Right renal pelvis (tissue), 4 donors: ENCODE results near the gene RASGRF1. TPM values are rescaled to one million over a fixed set of nuclear protein-coding genes. Genes with fewer than 3 reads are reported as not detected.
"Not testable (repeated sequence)": the region's sequence is repeated elsewhere in the genome, so short reads cannot be mapped to it uniquely, and the experiment has no call there.

Experiments used
- DNase-seq, 4 donors: peaks; one replicate each; pipeline ENCODE4 v3.0.0-alpha.2; 2013; ENCODE audit warnings: low read depth in 4 of 4, low spot score in 3 of 4, missing footprints in 1 of 4
- polyA plus RNA-seq, 4 donors: library from polyadenylated mRNA; unstranded; fragments of 120-200 nt; gene quantifications; one replicate each; pipeline ENCODE4 v1.2.1, GENCODE V29; 2013; ENCODE audit not compliant: insufficient read length in 4 of 4

Gene RASGRF1
- polyA plus RNA-seq, 4 donors: 0.19 to 0.44 (median 0.40) TPM

DNA sequence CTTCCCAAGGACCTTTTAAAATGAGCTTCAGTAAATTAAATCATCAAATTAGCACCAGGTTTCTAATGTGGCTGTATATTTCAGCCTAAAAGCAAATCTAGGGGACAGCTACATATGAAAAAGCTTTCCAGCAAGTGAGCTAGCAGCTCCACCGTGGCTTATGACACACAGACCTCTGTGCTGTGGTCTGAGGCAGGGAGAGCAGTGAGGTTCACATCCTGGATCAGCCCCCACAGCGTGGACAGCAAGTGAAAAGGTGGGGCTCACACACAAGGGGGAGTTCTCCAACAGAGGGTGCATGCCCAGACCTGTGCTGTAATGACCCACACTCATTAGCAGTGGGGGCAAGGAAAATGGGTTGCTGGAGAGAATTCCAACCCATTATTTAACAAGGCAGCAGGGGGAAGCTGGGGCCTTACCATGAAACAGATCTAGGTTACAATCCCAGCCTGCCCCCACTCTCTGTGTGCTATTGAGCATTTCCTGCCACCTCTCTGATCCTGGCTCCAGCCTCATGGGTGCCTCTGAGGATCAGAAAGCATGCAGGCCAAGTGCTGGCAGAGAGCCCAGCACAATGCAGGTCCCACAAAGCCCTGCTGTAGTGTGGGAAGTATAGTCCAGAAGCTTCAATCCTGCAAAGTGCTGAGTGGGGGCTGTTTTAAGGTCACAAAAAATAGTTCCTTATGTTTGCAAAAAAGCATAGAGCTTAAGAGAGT, 48.2 kb downstream of the RASGRF1 start:
- no peak for DNase-seq

DNA sequence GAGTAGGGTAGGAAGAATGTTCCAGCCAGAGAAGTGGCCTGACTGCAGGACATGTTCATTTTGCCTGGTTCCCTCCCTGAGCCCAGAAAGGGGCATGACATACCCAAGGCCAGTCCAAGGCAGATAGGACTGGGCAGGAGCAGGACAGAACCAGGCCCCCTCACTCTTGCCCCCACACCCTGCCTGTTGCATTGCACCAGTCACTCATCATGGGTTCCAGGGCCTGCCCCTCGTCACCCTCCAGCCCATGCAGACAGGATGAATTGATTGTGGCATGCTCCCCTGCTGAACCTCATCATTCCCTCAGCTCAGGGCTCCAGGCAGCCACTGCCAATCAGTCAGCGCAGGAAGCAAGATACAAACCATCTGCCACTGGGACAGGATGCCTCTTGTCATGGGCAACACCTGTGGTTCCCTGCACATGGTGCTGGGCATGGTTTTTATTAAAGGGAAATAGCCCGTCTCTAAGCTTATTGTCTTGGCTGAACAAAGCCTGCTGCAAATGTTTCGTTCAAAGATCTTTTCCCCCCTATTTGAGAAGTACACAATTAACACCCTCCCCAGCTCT, 48.9 kb downstream of the RASGRF1 start:
- no peak for DNase-seq

DNA sequence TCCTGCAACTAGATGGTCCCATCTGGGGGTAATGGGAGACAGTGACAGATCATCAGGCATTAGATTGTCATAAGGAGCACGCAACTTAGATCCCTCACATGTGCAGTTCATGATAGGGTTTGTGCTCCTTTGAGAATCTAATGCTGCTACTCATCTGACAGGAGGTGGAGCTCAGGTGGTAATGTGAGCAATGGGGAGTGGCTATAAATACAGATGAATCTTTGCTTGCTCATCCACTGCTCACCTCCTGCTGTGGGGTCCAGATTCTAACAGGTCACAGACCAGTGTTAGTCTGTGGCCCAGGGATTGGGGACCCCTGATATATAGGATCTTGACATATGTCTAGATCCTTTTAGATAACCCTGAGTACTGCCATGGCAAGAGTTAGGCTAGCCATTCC, 52.7 kb downstream of the RASGRF1 start:
- no peak for DNase-seq

DNA sequence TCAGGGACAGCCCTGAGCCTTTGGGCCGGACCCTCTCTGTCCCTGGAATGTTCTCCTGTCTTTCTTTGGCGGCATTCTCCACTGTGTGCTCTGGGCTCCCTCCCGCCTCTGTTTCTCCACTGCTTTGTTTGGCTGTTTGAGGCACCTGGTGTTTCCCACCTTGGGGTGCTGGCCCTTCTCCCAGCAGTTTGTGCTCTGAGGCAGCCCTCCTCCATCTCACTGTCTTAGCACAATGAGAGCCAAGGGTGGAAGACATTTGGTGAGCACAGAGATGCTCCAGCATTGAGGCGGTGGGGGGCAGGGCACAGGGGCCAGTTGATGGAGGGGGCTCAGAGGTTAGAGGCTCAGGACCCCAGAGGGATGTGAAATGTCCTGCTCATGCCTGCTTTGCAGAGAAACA, 54.3 kb downstream of the RASGRF1 start:
- no peak for DNase-seq

DNA sequence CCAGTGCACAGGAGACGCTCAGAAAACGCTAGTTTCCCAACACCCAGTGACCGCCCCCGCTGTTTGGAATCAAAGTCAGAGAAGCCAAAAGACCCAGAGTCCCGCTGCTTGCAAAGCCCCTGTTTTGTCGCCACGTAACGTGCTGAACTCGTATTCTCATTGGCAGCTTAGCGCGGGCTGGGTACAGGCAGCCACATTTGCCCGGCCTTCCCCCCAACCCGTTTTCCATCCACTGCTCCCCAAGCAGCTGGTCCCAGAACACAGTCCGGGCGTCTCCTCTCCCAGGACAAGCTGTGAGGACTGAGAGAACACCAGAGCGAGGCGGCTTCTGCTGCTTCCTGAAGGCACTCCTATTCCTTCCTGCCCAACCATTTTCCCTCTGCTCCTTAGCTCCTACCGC, 54.8 kb downstream of the RASGRF1 start:
- DNase-seq: no peak

DNA sequence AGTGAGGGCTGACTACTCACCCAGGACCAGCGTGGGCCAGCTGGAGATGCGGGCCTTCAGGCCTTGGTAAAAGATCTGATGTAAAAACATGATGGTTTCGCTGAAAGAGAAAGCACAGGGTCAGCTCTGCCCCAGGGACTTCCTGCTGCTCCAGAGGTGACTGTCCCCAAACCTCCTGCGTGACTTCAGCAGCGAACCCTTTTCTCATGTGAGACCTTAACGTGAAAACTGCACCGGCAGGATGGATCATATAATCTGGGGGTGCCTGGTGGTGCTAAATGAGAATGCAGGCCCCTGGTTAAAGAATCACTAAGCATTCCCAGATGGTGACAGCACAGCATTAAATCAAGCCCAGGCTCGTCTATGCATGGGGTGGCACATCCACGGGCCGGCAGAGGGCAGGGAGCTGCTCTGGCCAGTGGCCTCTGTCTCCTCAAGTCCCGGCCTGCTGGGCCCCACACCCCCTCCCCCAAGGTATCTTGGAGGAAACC, 55.4 kb downstream of the RASGRF1 start:
- DNase-seq: peak in 1 of 4 donors; percentile 16

DNA sequence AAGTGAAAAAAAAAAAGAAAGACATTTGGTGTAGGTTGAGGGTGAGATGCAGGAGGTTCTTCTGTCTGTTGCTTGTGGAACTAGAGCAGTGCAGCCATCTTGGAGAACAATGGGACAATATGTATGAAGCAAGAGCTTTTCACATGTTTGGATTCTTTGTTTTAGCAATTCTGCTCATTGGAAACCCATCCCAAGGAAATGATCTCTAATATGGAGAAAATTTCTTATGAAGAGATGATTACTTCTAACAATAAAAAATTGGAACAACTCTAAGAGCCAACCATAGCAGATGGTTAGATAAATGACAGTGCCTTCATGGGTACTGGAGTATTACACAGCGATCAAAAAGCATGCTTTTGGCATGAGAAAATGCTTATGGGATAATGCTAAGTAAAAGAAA, 56.3 kb downstream of the RASGRF1 start:
- DNase-seq: no peak

DNA sequence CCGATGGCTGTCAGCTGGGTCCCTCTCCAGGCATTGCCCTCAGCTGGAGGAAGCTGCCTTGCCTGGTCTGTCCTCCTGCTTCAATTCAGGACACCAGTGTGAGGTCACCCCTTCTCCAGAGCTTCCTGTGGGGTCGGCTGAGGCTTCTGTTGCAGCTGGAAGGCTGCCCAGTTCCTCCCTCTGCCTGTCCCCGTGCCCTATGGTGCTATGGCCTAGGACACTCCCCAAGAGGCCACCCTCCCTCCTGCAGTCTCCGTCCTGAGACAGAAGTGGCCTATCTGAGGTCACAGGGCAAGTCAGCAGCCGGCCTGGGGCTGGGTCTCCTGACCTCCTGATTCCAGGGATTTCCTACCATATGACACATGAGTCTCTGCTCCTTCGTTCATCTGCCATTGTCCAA, 57.9 kb downstream of the RASGRF1 start:
- DNase-seq: no peak

DNA sequence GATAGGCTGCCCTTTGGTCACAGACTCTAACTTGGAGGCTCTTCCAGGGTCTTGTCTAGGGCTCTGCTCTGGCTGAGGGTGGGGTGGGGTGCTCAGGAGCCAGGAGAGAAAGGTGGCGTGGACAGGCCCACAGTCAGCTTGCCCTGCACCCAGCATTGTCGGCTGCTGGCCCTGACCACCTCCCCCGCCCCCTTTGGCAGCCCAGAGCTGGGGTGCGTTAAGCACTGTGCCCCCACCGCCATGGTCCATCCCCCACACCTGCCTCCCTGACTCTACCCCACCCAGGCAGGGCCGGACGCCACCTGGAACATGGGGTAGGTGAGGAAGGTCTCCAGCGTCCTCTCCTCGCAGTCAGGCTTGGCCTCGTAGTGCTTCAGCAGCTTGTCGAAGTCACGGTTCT, 58.8 kb downstream of the RASGRF1 start:
- no peak for DNase-seq

DNA sequence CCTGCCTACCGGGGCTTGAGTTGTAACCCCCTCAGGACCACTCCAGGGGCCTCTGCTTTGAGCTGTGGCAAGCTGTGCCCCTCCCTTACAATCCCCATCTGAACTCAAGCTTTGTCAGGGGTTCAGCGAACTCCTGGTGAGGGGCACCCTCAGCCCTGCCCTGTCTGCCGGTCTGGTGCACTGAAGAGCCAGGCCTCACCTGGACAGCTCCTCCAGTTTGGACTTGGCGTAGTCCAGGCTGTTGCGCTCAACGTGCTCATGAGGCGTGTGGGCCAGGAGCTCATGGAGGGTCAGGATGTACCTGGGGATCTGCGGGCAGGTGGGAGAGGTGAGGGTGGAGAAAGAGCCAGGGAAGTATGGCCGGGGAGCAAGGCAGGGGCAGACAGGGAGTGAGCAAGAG, 59.4 kb downstream of the RASGRF1 start:
- no peak for DNase-seq

DNA sequence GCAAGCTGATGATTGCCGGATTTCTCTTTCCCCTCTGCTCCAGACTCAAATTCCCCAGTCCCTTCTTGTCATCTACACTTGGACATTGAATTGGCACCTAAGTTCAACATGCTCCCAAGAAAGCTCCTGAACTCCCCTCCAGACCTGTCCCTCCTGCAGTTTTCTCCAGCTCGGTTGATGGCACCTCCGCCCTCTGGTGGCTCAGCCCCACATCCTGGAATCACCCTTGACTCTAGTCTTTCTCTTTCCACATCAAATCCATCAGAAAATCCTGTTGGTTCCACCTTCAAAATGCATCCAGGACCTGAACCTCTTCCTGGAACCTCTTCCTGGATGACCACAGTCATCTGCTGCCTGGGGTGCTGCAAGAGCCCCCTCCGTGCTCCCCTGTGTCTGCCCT, 60.1 kb downstream of the RASGRF1 start:
- DNase-seq: no peak

DNA sequence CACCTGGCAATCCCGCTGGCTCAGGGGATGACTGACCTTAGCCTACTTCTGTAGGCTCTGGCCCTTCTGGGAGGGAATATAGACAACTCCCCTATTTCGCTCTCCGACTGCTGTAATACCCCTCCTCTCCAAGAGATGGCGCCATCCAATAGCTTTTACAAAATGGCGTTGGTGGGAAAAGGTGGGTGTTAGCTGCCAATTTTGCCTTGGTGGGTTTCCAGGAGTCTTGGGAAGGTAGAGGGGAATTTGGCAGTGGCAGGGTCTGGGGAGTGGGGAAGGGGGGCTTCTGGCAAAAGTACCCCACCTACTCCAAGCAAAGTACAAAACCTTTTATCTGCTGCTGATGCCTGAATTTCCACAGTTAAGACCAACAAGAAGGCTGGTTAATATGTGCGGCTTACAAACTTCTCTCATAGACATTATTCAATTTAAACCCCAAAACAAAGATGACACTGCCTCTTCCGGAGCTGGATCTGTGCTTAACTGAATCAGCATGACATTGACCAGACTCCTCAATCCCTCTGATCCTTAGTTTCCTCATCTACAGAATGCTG, 62.1 kb downstream of the RASGRF1 start:
- no peak for DNase-seq

DNA sequence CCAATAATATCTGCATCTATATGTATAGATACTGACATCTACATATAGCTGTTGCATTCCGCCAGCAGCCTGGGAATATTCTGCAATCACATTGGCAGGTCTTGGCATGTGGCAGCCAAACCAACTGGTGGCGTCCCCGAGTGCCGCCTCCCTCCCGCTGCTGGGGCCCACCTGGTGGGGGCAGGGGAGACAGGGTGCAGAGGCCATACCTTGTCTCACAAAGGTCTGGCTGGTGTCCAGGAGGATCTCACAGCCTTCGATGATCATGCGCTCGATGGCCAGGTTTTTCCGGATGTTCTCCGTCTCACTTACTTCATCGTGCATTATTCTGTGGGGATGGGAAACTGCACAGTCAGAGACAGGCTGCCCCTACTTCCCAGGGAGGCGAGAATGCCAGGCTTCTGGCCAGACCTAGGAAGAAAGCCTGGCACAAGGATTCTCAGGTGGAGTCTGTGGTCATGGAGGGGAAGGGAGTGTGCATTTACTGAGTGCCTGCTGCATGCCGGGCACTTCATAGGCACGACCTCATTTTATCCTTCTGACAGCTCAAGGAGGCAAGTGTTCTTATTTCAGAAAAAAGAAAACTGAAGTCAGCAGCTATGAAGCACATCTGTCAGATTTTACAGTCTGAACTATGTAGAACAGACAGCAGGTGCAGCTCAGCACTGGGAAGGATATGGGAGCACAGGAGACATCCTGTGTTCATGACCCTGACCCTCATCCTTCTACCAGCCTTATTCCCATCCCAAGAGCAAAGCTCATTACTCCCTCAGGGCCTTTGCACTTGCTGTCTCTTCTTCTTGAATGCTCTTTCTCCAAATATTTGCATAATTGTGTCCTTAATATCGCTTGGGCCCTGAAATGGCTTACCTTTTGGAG, 62.8 kb downstream of the RASGRF1 start:
- DNase-seq: no peak

DNA sequence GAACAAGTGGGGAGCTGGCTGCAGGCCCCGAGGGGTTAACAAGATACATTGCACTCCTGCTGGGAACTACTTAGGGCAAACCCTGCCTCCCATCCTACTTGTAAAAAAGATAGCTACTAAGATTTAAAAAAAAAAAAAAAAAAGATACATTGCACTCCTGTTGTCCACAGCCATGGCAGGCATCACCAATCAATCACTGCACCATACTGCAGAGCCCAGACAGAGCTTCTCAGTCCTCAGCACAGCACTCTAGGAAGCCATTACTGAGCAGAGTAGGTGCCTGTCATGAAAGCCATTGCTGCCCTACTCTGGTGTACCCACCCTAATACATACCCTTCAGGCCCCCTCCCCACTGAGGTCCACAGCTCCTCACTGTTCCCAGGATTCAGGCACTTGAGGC, 64.8 kb downstream of the RASGRF1 start:
- no peak for DNase-seq

DNA sequence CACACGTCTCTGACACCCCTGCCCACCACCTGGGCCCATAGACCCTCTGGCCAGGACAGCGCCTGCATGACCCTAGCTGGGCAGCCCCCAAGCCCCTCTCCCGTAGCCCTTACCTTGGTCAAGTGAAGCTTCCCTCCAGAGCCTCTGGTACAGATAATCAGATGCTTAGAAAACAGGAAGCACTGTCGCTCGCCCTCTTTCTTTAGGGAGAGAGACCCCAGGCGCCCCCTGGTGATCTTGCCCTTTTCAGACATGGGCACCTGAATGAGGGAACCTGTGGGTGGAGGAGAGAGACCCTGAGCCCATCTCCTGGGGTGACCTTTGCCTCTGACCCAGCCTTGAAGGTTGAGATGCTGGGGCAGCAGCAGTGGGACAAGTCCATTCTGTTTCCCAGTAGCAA, 65.4 kb downstream of the RASGRF1 start:
- DNase-seq: no peak

DNA sequence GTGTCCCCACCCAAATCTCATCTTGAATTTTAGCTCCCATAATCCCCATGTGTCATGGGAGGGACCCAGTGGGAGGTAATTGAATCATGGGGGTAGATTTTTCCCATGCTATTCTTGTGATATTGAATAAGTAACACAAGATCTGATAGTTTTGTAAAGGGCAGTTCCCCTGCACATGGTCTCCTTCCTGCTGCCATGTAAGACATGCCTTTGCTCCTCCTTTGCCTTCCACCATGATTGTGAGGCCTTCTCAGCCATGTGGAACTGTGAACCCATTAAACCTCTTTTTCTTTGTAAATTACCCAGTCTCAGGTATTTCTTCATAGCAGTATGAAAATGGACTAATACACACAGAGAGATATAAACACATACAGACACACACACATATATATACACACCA, 66.1 kb downstream of the RASGRF1 start:
- DNase-seq: not testable (repeated sequence)

DNA sequence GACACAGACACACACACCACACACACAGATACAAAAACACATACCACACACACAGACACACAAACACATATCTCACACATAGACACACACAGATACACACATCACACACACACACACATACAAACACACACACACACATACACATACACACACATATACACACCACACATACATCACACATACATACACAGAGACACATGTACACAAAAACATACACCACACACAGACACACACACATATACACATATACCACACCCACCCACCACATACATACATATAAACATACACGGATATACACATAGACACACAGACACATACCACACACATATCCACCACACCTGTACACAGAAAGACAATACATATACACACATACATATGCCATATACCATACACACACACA, 66.7 kb downstream of the RASGRF1 start:
- DNase-seq: no peak

DNA sequence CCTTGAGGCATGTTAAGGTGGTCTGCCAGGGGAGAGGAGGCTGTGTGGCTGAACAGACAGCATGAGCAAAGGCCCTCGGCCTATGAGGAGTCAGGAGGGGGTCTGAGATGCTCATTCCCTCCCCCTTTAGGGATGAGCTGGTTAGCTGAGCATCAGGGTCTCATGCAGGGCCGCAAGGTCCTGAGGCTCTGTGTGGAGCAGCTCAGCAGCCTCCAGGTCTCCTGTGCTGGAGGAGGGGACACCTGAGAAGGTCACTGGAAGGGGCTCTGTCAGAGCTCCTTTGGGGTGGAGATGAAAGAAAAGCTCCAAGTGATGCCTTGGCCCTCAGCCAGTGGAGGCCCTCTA, 67.1 kb downstream of the RASGRF1 start:
- no peak for DNase-seq

DNA sequence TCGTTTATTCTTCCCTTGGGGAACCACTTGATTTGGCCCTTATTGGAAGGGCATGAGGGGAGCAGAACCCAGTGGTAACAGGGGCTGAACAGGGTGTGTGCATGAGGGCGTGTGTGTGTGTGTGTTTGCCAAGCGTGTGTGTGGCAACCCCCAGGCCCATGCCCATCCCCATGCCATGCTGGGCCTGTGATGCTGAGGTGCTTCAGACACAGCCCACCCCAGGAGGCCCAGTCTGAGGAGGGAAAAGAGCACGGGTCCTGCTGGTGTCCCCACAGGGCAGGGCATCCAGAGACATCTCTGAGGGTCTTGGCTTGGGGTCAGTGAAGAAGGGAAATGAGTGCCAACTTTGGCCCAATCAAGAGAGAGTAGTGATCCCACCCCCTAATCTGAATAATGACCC, 71.6 kb downstream of the RASGRF1 start:
- no peak for DNase-seq

DNA sequence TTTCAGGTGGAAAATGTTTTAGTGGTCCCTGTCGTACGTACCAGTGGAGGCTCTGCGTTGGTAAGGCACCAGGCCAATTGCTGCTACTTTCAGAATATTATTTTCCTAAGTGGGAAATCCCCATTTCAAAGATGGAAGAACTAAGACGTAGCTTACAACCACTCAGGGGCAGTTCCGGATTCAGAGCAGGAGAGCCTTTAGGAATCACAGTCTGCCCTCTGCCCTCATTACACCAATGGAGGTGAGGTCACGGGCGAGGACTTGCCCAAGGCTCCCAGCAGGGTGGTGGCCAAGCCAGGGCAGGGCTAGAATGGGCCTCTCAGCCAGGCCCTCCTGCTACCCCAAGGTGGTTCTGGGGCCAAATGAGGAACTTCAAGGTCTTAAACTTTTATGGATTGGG, 72.6 kb downstream of the RASGRF1 start:
- no peak for DNase-seq

DNA sequence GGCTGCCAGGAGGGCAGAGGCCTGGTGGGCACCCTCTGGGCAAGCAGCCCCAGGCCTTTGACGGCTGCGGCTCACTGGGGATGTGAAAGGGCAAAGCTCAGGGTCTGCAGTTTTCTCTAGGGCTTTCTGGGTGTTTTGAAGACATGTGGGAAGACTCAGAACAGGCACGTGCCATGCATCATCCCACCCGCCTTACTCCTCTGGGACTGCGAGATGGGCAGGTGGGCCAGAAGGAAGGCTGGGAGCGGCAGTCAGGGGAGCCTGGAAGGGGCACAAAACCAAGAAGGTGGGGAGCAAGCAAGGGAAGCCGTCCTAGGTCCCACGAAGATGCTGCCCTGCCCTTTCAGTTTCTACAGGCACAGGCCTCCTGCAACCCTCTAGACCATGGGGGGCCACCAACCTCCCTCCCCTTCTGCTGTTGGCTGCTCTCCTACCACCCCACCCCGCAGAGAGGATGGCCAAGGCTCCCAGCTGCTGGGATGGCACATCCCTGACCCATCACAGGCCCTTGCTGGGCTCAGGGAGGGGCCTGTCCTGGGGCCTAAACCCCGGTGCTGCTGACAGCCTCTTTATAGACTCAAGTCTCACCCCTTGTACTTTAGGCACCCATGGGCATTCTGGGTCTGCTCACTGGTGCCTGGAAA, 73.9 kb downstream of the RASGRF1 start:
- no peak for DNase-seq
